ENCODE data around the gene CLIC3.

DNA sequence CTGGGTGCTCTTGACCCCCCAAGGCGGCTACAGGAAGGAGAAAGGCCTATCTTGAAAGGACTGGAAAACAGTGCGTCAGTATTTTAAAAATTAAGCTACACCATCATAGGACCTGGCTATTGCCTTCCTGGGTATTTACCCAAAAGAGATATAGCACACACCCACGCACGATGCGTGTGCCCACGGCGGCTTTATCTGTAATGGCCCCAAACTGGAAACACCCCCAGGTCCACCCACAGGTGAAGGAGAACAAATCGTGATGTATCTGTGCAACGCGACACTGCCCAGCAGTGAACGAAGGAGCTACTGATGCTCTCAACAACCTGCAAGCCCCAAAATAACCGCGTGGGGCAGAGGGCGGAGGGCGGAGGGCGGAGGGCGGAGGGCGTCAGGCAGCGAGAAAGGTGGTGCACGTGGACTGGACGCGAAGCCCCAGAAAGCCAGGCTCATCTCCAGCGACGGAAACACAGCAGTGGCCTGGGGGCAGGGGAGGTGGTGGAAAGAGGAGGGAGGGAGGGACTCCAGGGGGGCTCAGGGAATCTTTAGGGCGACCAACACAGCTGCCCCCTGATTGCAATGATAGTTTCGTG is 31.4 kb downstream of the CLIC3 start:
- TF ChIP-seq CTCF (IDR thresholded peaks at IDR 0.05; ENCODE audit: low read depth, low read length) = no peak
- no peak for TF ChIP-seq EZH2phosphoT487 (IDR thresholded peaks at IDR 0.05; ENCODE audit: low read depth)
